Loucy (cell line): Measurements from ENCODE around the gene LRRC1.

Experiments
- H2AFZ ChIP-seq: fragments of 200-600 bp; sonication (generic); 2 replicates; pipeline ENCODE4 v1.6.0; 2016; ENCODE audit warnings: antibody characterized with exemption, mild to moderate bottlenecking, low read length, moderate library complexity
- H3F3A ChIP-seq: fragments of 200-600 bp; 2 replicates; pipeline ENCODE4 v1.6.0; 2016; ENCODE audit warnings: antibody characterized with exemption, low read depth, mild to moderate bottlenecking
- H3K27me3 ChIP-seq: fragments of 200-600 bp; sonication (generic); 2 replicates; pipeline ENCODE4 v1.6.1; 2014; ENCODE audit warnings: low read length, mild to moderate bottlenecking; ENCODE audit not compliant: insufficient read depth, poor library complexity, severe bottlenecking
- H3K36me3 ChIP-seq: fragments of 200-600 bp; sonication (generic); 2 replicates; pipeline ENCODE4 v1.6.1; 2016; ENCODE audit warnings: low read length; ENCODE audit not compliant: insufficient read depth
- H3K4me1 ChIP-seq: fragments of 200-600 bp; sonication (generic); 2 replicates; pipeline ENCODE4 v1.5.1; 2014; ENCODE audit warnings: low read length, mild to moderate bottlenecking; ENCODE audit not compliant: insufficient read depth, poor library complexity, severe bottlenecking
- H3K4me2 ChIP-seq: fragments of 200-600 bp; sonication (generic); 2 replicates; pipeline ENCODE4 v1.6.0; 2014; ENCODE audit warnings: antibody characterized with exemption, low read length, low read depth, mild to moderate bottlenecking; ENCODE audit not compliant: poor library complexity, severe bottlenecking
- H3K4me3 ChIP-seq: fragments of 200-600 bp; sonication (generic); 2 replicates; pipeline ENCODE4 v1.5.1; 2014; ENCODE audit warnings: low read length, mild to moderate bottlenecking, mixed read lengths; ENCODE audit not compliant: poor library complexity, severe bottlenecking
- H3K79me2 ChIP-seq: fragments of 200-600 bp; sonication (generic); 2 replicates; pipeline ENCODE4 v1.6.1; 2014; ENCODE audit warnings: low read length; ENCODE audit not compliant: insufficient read depth
- H3K9ac ChIP-seq: fragments of 200-600 bp; sonication (generic); 2 replicates; pipeline ENCODE4 v1.6.0; 2014; ENCODE audit warnings: mild to moderate bottlenecking, low read depth, low read length, moderate library complexity; ENCODE audit not compliant: poor library complexity, severe bottlenecking
- H3K9me2 ChIP-seq: fragments of 200-600 bp; sonication (generic); replicated peaks from 2 replicates; pipeline ENCODE4 v1.6.1; 2016; ENCODE audit warnings: low read depth, low read length, mixed read lengths
- H3K9me3 ChIP-seq: fragments of 200-600 bp; sonication (generic); 2 replicates; pipeline ENCODE4 v1.6.1; 2014; ENCODE audit warnings: mild to moderate bottlenecking, antibody characterized with exemption, low read length, low read depth; ENCODE audit not compliant: insufficient read depth
- H4K20me1 ChIP-seq: fragments of 200-600 bp; sonication (generic); 2 replicates; pipeline ENCODE4 v1.6.0; 2014; ENCODE audit warnings: antibody characterized with exemption, low read length, mild to moderate bottlenecking; ENCODE audit not compliant: insufficient read depth, poor library complexity, severe bottlenecking
- CTCF ChIP-seq: fragments of 200-600 bp; sonication (generic); conservative IDR thresholded peaks from 2 replicates; pipeline ENCODE4 v1.5.1; 2014; ENCODE audit warnings: mild to moderate bottlenecking, antibody characterized with exemption, low read length
- EZH2phosphoT487 ChIP-seq: fragments of 200-600 bp; IDR thresholded peaks from 2 replicates; pipeline ENCODE4 v1.6.1; 2018; ENCODE audit warnings: antibody characterized with exemption, mild to moderate bottlenecking, moderate library complexity, borderline replicate concordance

Gene LRRC1

GRCh38 chr6:53913286-53913685 lies 118.5 kb downstream of the LRRC1 start:
- Histone ChIP-seq H3K4me1 (no peaks in the 10 kb centered on the region), H3K9me3 (no peaks in the 10 kb centered on the region), H4K20me1 (no peaks in the 10 kb centered on the region), H3K9me2 (no peaks in the 10 kb centered on the region), H2AFZ (no peak overlapping the region), H3K4me3 (no peak overlapping the region), H3K27me3 (no peaks in the 10 kb centered on the region), H3K36me3 (peaks cover 11% of the 10 kb centered on the region; the same call in 1 of the 2 replicates), H3K4me2 (no peak overlapping the region), H3K9ac (no peak overlapping the region), H3K79me2 (no peaks in the 10 kb centered on the region), H3F3A (no peaks in the 10 kb centered on the region)
- TF ChIP-seq CTCF (no peak), EZH2phosphoT487 (no peak)

GRCh38 chr6:53915026-53915691 lies 120.4 kb downstream of the LRRC1 start:
- no peaks in the 10 kb centered on the region for H3K9me2 ChIP-seq
- no peak overlapping the region for H3K4me3 ChIP-seq
- no peaks in the 10 kb centered on the region for H4K20me1 ChIP-seq
- peaks cover 11% of the 10 kb centered on the region; the same call in 1 of the 2 replicates for H3K36me3 ChIP-seq
- TF ChIP-seq EZH2phosphoT487 (no peak), CTCF (no peak)
- no peak overlapping the region for H3K9ac ChIP-seq
- no peaks in the 10 kb centered on the region for H3K27me3 ChIP-seq
- no peak overlapping the region for H3K4me2 ChIP-seq
- no peaks in the 10 kb centered on the region for H3K9me3 ChIP-seq
- H3K4me1 ChIP-seq = no peaks in the 10 kb centered on the region
- no peaks in the 10 kb centered on the region for H3K79me2 ChIP-seq
- H2AFZ ChIP-seq = no peak overlapping the region
- no peaks in the 10 kb centered on the region for H3F3A ChIP-seq

- Histone ChIP-seq H3K9ac (no peak overlapping the region), H3K36me3 (peaks cover 26% of the 10 kb centered on the region), H2AFZ (no peak overlapping the region), H3K27me3 (no peaks in the 10 kb centered on the region), H3K9me3 (no peaks in the 10 kb centered on the region), H3K79me2 (no peaks in the 10 kb centered on the region), H3K9me2 (no peaks in the 10 kb centered on the region), H4K20me1 (no peaks in the 10 kb centered on the region), H3F3A (no peaks in the 10 kb centered on the region), H3K4me1 (no peaks in the 10 kb centered on the region), H3K4me3 (no peak overlapping the region), H3K4me2 (no peak overlapping the region)
- TF ChIP-seq CTCF = no peak
- no peak for TF ChIP-seq EZH2phosphoT487
Measured at GRCh38 chr6:53916804-53917463, 122.1 kb downstream of the LRRC1 start.
